ENCODE data around the gene HTR1E. TPM values are rescaled to one million over a fixed set of nuclear protein-coding genes. Genes with fewer than 3 reads are reported as not detected.

Gene HTR1E
- total and polyA plus RNA-seq, 10 of the 15 experiments (the other 5 are each of a cell fraction or from before 2014, with no cell fraction given): not detected

DNA sequence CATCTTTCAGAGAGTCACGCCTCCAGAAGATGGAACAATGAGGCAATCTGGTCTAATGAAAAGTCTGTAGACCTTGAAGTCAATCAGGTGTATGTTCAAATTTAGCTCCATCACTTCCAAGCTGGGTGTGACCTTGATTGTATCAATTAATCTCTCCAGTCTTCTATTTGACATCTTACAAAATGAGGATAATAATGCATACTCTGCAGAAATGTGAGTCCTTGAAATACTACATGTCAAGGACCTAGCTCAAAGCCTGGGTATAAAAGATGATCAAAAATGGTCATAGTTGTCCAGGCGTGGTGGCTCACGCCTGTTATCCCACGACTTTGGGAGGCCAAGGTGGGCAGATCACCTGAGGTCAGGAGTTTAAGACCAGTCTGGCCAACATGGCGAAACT lies 127.8 kb downstream of the HTR1E start (continued):
- TF ChIP-seq, protein P1, sequence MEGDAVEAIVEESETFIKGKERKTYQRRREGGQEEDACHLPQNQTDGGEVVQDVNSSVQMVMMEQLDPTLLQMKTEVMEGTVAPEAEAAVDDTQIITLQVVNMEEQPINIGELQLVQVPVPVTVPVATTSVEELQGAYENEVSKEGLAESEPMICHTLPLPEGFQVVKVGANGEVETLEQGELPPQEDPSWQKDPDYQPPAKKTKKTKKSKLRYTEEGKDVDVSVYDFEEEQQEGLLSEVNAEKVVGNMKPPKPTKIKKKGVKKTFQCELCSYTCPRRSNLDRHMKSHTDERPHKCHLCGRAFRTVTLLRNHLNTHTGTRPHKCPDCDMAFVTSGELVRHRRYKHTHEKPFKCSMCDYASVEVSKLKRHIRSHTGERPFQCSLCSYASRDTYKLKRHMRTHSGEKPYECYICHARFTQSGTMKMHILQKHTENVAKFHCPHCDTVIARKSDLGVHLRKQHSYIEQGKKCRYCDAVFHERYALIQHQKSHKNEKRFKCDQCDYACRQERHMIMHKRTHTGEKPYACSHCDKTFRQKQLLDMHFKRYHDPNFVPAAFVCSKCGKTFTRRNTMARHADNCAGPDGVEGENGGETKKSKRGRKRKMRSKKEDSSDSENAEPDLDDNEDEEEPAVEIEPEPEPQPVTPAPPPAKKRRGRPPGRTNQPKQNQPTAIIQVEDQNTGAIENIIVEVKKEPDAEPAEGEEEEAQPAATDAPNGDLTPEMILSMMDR (IDR thresholded peaks at IDR 0.05 in 2 of 3, conservative IDR thresholded peaks at IDR 0.05 in 1 of 3; ENCODE audit: control insufficient read depth in 2 of 3, extremely low read depth in 1 of 3, insufficient read depth in 1 of 3, low read depth in 3 of 3, low read length in 3 of 3): no peak
- TF ChIP-seq RB1 (IDR thresholded peaks at IDR 0.05; ENCODE audit: borderline replicate concordance) (no peak), YBX1 (IDR thresholded peaks at IDR 0.05) (no peak), ZNF207 (IDR thresholded peaks at IDR 0.05; ENCODE audit: borderline replicate concordance) (no peak), SPI1 (IDR thresholded peaks at IDR 0.05; ENCODE audit: borderline replicate concordance, insufficient read depth, low read depth, low read length) (no peak), SMAD1 (IDR thresholded peaks at IDR 0.05; ENCODE audit: low read depth, partially characterized antibody) (no peak), SREBF1 (IDR thresholded peaks at IDR 0.05; ENCODE audit: low read length) (no peak), RUNX3 (IDR thresholded peaks at IDR 0.05; ENCODE audit: low read length) (no peak), NRF1 (conservative IDR thresholded peaks at IDR 0.05; ENCODE audit: low read depth, low read length) (no peak)
- TF ChIP-seq, protein P2, sequence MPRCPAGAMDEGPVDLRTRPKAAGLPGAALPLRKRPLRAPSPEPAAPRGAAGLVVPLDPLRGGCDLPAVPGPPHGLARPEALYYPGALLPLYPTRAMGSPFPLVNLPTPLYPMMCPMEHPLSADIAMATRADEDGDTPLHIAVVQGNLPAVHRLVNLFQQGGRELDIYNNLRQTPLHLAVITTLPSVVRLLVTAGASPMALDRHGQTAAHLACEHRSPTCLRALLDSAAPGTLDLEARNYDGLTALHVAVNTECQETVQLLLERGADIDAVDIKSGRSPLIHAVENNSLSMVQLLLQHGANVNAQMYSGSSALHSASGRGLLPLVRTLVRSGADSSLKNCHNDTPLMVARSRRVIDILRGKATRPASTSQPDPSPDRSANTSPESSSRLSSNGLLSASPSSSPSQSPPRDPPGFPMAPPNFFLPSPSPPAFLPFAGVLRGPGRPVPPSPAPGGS (IDR thresholded peaks at IDR 0.05; ENCODE audit: borderline replicate concordance, insufficient read depth, low read depth, low read length, poor library complexity, severe bottlenecking): no peak
- TF ChIP-seq, protein P3, sequence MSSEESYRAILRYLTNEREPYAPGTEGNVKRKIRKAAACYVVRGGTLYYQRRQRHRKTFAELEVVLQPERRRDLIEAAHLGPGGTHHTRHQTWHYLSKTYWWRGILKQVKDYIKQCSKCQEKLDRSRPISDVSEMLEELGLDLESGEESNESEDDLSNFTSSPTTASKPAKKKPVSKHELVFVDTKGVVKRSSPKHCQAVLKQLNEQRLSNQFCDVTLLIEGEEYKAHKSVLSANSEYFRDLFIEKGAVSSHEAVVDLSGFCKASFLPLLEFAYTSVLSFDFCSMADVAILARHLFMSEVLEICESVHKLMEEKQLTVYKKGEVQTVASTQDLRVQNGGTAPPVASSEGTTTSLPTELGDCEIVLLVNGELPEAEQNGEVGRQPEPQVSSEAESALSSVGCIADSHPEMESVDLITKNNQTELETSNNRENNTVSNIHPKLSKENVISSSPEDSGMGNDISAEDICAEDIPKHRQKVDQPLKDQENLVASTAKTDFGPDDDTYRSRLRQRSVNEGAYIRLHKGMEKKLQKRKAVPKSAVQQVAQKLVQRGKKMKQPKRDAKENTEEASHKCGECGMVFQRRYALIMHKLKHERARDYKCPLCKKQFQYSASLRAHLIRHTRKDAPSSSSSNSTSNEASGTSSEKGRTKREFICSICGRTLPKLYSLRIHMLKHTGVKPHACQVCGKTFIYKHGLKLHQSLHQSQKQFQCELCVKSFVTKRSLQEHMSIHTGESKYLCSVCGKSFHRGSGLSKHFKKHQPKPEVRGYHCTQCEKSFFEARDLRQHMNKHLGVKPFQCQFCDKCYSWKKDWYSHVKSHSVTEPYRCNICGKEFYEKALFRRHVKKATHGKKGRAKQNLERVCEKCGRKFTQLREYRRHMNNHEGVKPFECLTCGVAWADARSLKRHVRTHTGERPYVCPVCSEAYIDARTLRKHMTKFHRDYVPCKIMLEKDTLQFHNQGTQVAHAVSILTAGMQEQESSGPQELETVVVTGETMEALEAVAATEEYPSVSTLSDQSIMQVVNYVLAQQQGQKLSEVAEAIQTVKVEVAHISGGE (CRISPR knock-in tag; IDR thresholded peaks at IDR 0.05): no peak
- TF ChIP-seq, protein P4, sequence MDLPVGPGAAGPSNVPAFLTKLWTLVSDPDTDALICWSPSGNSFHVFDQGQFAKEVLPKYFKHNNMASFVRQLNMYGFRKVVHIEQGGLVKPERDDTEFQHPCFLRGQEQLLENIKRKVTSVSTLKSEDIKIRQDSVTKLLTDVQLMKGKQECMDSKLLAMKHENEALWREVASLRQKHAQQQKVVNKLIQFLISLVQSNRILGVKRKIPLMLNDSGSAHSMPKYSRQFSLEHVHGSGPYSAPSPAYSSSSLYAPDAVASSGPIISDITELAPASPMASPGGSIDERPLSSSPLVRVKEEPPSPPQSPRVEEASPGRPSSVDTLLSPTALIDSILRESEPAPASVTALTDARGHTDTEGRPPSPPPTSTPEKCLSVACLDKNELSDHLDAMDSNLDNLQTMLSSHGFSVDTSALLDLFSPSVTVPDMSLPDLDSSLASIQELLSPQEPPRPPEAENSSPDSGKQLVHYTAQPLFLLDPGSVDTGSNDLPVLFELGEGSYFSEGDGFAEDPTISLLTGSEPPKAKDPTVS (IDR thresholded peaks at IDR 0.05; ENCODE audit: low read depth, low read length): no peak

Small RNAs within 50 kb of the gene (small RNA-seq; reads per million reads assigned to genes)
- gene AL157777.2 (not detected), gene MTHFD2P2 (not detected)

Other genes with a start within 250 kb of the HTR1E start
- gene CGA, start 157.6 kb downstream of the HTR1E start, total RNA-seq (2014; rRNA removed): not detected in 2 replicates
- not detected in 2 replicates for gene CGA, start 157.6 kb downstream of the HTR1E start, total RNA-seq (2014; rRNA removed; fragmentation: Illumina TruSeq; extraction: Trizol)
- gene CGA, start 157.6 kb downstream of the HTR1E start, total RNA-seq (2021): not detected in 2 replicates
- 0.11 and 0.26 TPM in 2 replicates for gene CGA, start 157.6 kb downstream of the HTR1E start, polyA plus RNA-seq (2011; rRNA removed)
- 0.10 TPM in 1 of 2 replicates, not detected in the other for gene CGA, start 157.6 kb downstream of the HTR1E start, polyA plus RNA-seq (2014; fragmentation: Illumina TruSeq; extraction: Trizol)
- gene CGA, start 157.6 kb downstream of the HTR1E start, polyA plus RNA-seq (2014; fragmentation: Nextera tagmentation; extraction: Ambion mirVana): under 1 TPM; 0.13 to 0.27 TPM
- not detected in 2 replicates for gene CGA, start 157.6 kb downstream of the HTR1E start, polyA plus RNA-seq (2014; rRNA removed)
- not detected for gene CGA, start 157.6 kb downstream of the HTR1E start, polyA plus RNA-seq (2016; fragmentation: Nextera tagmentation; extraction: Ambion mirVana)
- gene ZNF292, start 218.0 kb downstream of the HTR1E start, total RNA-seq (2014; rRNA removed): 25.8 and 28.0 TPM in 2 replicates
- gene ZNF292, start 218.0 kb downstream of the HTR1E start, total RNA-seq (2014; rRNA removed; fragmentation: Illumina TruSeq; extraction: Trizol): 31.5 and 37.5 TPM in 2 replicates
- 31.1 and 33.9 TPM in 2 replicates for gene ZNF292, start 218.0 kb downstream of the HTR1E start, total RNA-seq (2021)
- gene ZNF292, start 218.0 kb downstream of the HTR1E start, polyA plus RNA-seq (2011; rRNA removed): 57.6 and 100 TPM in 2 replicates
- gene ZNF292, start 218.0 kb downstream of the HTR1E start, polyA plus RNA-seq (2014; fragmentation: Illumina TruSeq; extraction: Trizol): 31.3 and 43.0 TPM in 2 replicates
- 10 to 100 TPM; 11.1 to 20.9 TPM for gene ZNF292, start 218.0 kb downstream of the HTR1E start, polyA plus RNA-seq (2014; fragmentation: Nextera tagmentation; extraction: Ambion mirVana)
- gene ZNF292, start 218.0 kb downstream of the HTR1E start, polyA plus RNA-seq (2014; rRNA removed): 11.1 and 14.2 TPM in 2 replicates
- gene ZNF292, start 218.0 kb downstream of the HTR1E start, polyA plus RNA-seq (2016; fragmentation: Nextera tagmentation; extraction: Ambion mirVana): 10 to 100 TPM; 29.8 to 31.8 TPM

Measured in GM12878 (cell line).